MCF 10A (cell line): Measurements from ENCODE around the gene NCL. TPM values are rescaled to one million over a fixed set of nuclear protein-coding genes. Genes with fewer than 3 reads are reported as not detected.

Experiments
- BruUV-seq: library from RNA; stranded (reverse); fragments of 400-500 nt; replicated peaks from 2 replicates; lab custom pipeline; 2021; lab: Mats Ljungman, UMichigan
- CTCF ChIA-PET: fragments of 300-600 bp; sonication (Branson Sonifier 250); formaldehyde crosslinking; extraction: SDS; loops from one replicate; lab custom pipeline; 2021; ENCODE audit warnings: antibody characterized with exemption, inconsistent platforms; lab: Yijun Ruan, JAX
- POLR2A ChIA-PET: fragments of 300-600, 350-650 bp; sonication (Branson Sonifier 250); formaldehyde crosslinking; extraction: SDS; loops from one replicate; lab custom pipeline; 2020; ENCODE audit warnings: antibody characterized with exemption, inconsistent platforms; lab: Yijun Ruan, JAX
- DNase-seq: peaks from one replicate; pipeline ENCODE4 v3.0.0-alpha.2; 2018; ENCODE audit not compliant: unreplicated experiment
- H3K27ac Mint-ChIP-seq: one replicate; pipeline ENCODE4 v1.8.0; 2022; ENCODE audit warnings: mild to moderate bottlenecking, low read depth, mixed read lengths; ENCODE audit not compliant: unreplicated experiment
- H3K27me3 Mint-ChIP-seq: one replicate; pipeline ENCODE4 v1.8.0; 2022; ENCODE audit warnings: mixed read lengths; ENCODE audit not compliant: insufficient read depth, unreplicated experiment
- H3K36me3 Mint-ChIP-seq: one replicate; pipeline ENCODE4 v1.8.0; 2022; ENCODE audit warnings: mild to moderate bottlenecking, moderate library complexity, mixed read lengths; ENCODE audit not compliant: insufficient read depth, unreplicated experiment
- H3K4me1 Mint-ChIP-seq: one replicate; pipeline ENCODE4 v1.8.0; 2022; ENCODE audit warnings: mixed read lengths; ENCODE audit not compliant: insufficient read depth, unreplicated experiment
- H3K4me3 Mint-ChIP-seq: one replicate; pipeline ENCODE4 v1.8.0; 2022; ENCODE audit warnings: mild to moderate bottlenecking, moderate library complexity, mixed read lengths; ENCODE audit not compliant: unreplicated experiment
- H3K9me3 Mint-ChIP-seq: one replicate; pipeline ENCODE4 v1.8.0; 2022; ENCODE audit warnings: mixed read lengths; ENCODE audit not compliant: unreplicated experiment
- intact Hi-C: fragments of 100-400 bp; cut with micrococcal nuclease; formaldehyde crosslinking; loops from 2 replicates; pipeline ENCODE4 v1.14.1; 2022
- total RNA-seq: library from RNA; stranded (reverse); gene quantifications from 2 replicates; pipeline ENCODE4 v1.2.3, GENCODE V29; 2022
- TF ChIP-seq, protein P1 (sequence below): fragments of 200-600 bp; IDR thresholded peaks from one replicate; pipeline ENCODE4 v1.8.0; 2022; ENCODE audit warnings: antibody characterized with exemption, mild to moderate bottlenecking; ENCODE audit not compliant: unreplicated experiment

NCL gene
- total RNA-seq, 1 experiment from 2014 or later = 778 TPM

DNA sequence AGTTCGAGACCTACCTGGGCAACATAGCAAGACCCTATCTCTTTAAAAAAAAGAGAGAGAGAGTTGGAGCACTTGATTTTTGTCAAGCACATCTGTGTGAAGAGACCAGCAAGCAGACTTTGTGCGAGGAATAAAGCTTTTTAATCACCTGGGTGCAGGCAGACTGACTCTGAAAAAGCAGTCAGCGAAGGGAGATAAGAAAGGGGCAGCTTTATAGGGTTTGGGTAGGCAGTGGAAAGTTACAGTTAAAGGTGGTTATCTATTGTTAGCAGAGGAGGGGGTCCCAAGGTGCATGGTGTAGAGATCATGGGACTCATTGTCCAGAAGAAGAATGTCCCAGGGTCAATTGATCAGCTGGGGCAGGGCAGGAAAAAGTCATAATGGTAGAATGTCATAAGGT lies 34.4 kb downstream of the NCL start:
- TF ChIP-seq, protein P1, sequence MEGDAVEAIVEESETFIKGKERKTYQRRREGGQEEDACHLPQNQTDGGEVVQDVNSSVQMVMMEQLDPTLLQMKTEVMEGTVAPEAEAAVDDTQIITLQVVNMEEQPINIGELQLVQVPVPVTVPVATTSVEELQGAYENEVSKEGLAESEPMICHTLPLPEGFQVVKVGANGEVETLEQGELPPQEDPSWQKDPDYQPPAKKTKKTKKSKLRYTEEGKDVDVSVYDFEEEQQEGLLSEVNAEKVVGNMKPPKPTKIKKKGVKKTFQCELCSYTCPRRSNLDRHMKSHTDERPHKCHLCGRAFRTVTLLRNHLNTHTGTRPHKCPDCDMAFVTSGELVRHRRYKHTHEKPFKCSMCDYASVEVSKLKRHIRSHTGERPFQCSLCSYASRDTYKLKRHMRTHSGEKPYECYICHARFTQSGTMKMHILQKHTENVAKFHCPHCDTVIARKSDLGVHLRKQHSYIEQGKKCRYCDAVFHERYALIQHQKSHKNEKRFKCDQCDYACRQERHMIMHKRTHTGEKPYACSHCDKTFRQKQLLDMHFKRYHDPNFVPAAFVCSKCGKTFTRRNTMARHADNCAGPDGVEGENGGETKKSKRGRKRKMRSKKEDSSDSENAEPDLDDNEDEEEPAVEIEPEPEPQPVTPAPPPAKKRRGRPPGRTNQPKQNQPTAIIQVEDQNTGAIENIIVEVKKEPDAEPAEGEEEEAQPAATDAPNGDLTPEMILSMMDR = no peak
- Mint-ChIP-seq H3K4me3 (no peak overlapping the region), H3K9me3 (peaks cover 20% of the 10 kb centered on the region), H3K4me1 (no peaks in the 10 kb centered on the region), H3K36me3 (no peaks in the 10 kb centered on the region), H3K27me3 (no peaks in the 10 kb centered on the region), H3K27ac (no peak overlapping the region)
- intact Hi-C loops = no loop called here
- no peak for DNase-seq
- CTCF ChIA-PET = interaction anchor here (0.6 to 1.5 kb wide), 3 partner anchors 14 to 203 kb away, joined by 3 to 8 read pairs (median 3); no protein-coding TSS in a partner anchor
- no TSS peak for BruUV-seq
- POLR2A ChIA-PET = no interaction called here

DNA sequence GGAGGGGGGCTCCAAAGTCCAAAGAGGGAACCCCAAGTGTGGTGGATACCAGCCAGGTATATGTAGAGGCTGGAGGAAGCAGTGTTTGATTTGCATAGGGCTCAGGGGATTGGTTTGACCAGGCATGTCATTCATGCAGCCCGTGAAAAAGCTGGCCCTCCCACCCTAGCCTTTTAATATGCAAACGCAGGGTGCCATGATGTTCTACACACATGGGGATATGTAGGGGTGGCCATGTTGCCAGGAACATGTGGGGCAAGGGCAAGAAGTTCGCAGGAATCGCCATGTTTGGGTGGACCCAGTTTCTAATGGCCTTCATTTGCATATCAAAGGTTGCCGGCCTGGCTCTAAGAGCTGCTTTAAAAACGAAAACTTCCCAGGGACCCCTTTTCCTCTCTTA lies 35.1 kb downstream of the NCL start:
- Mint-ChIP-seq H3K36me3 (no peaks in the 10 kb centered on the region), H3K27ac (no peak overlapping the region), H3K9me3 (peaks cover 20% of the 10 kb centered on the region), H3K27me3 (no peaks in the 10 kb centered on the region), H3K4me1 (no peaks in the 10 kb centered on the region), H3K4me3 (no peak overlapping the region)
- intact Hi-C loops = no loop called here
- CTCF ChIA-PET = interaction anchor here (0.6 to 1.6 kb wide), 3 partner anchors 19 to 202 kb away, joined by 3 to 8 read pairs (median 3); no protein-coding TSS in a partner anchor
- DNase-seq = no peak
- POLR2A ChIA-PET = interaction anchor here (0.6 to 1.1 kb wide), 2 partner anchors 23 to 81 kb away, joined by 3 read pairs; no protein-coding TSS in a partner anchor
- TF ChIP-seq, protein P1 = no peak
- BruUV-seq = no TSS peak

DNA sequence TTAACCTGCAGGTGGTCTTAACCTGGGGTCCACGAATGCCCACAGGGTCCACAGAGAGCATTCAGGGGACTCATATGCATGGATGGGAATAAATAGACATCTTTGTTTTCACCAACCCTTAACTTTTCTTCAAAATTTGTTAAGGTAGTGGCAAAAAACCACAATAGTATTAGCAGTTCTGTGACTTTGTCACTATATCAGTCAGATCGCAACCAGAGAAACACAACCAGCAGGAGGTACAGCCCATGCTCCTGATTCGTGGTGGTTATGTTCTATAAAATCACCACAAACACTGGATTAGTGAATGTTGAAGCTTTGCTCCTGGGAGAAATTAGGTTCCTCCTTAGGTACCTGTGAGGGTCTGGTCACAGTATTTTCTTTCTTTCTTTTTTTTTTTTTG lies 37.2 kb downstream of the NCL start:
- POLR2A ChIA-PET = no interaction called here
- Mint-ChIP-seq H3K27ac (no peak overlapping the region), H3K36me3 (no peaks in the 10 kb centered on the region), H3K4me1 (no peaks in the 10 kb centered on the region), H3K4me3 (no peak overlapping the region), H3K9me3 (peaks cover 19% of the 10 kb centered on the region), H3K27me3 (no peaks in the 10 kb centered on the region)
- BruUV-seq = no TSS peak
- intact Hi-C loops = no loop called here
- no peak for DNase-seq
- CTCF ChIA-PET = interaction anchor here (0.7 kb wide), 1 partner anchor 131 kb away, joined by 3 read pairs; no protein-coding TSS in a partner anchor
- TF ChIP-seq, protein P1 = no peak

DNA sequence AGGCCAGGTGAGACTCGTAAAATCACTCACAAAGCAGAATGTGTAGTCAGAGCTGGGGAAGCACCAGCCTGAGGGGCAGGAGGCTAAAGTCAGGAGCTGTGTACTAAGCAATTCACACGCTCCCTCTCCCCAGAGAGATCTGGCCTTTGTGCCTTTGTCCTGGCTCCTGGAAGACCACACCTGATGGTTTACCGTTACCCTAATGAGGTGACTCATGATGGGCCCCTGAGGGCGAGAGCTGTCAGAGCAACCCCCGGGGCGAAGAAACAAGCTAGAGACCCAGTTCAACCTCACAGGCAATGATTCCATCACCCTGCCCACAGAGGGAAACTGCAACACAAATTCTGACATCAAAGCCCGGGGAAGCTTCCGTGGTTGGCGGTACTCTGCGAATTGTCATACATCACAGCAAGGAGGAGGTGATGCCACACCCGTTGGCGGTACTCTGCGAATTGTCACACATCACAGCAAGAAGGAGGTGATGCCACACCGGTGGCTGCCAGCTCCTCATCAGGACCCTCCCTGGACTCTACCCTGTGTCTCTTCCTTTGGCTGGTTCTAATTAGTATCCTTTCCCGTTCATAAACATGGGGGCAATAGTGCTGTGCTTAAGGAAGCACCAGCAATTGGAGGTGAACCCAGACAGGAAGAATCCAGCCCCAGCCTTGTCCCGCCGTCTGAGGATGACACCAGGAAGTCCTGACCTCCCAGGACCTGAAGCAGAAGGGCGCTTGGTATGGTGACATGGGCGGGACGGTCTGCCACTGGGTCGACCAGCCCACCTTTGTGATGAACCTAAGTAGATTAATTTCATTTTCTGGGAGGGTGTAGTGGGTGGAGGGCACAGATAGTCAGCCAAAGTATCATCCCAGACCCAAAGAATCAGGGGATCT lies 38.2 kb downstream of the NCL start:
- no peaks in the 10 kb centered on the region for H3K27me3 Mint-ChIP-seq
- ChIA-PET CTCF (interaction anchor here (0.8 to 1.0 kb wide), 3 partner anchors 10 to 20 kb away, joined by 3 to 4 read pairs (median 3); no protein-coding TSS in a partner anchor), POLR2A (interaction anchor here (0.7 kb wide), 1 partner anchor 298 kb away, joined by 3 read pairs; no protein-coding TSS in a partner anchor)
- TF ChIP-seq, protein P1 = no peak
- no peaks in the 10 kb centered on the region for H3K36me3 Mint-ChIP-seq
- no TSS peak for BruUV-seq
- peak; percentile 28 for DNase-seq
- H3K27ac Mint-ChIP-seq = no peak overlapping the region
- H3K4me3 Mint-ChIP-seq = no peak overlapping the region
- peaks cover 8% of the 10 kb centered on the region for H3K9me3 Mint-ChIP-seq
- no peaks in the 10 kb centered on the region for H3K4me1 Mint-ChIP-seq
- intact Hi-C loops = no loop called here
